GM23338 (cell line): ENCODE data around the gene STAMBP. TPM values are rescaled to one million over a fixed set of nuclear protein-coding genes. Genes with fewer than 3 reads are reported as not detected.

Experiments used
- ATAC-seq: fragments of 200-7000 bp; cut with Tn5 transposase; 3 replicates; pipeline ENCODE4 v1.9.1; 2020
- DNase-seq: peaks from one replicate; pipeline ENCODE4 v3.0.0-alpha.2; 2015; ENCODE audit warnings: low spot score
- H2AFZ ChIP-seq: fragments of 200-600 bp; sonication (generic); 2 replicates; pipeline ENCODE4 v1.8.0; 2016; ENCODE audit warnings: antibody characterized with exemption, mild to moderate bottlenecking, moderate library complexity
- H3F3A ChIP-seq: fragments of 200-600 bp; sonication (generic); replicated peaks from 2 replicates; pipeline ENCODE4 v1.8.0; 2017; ENCODE audit warnings: antibody characterized with exemption, mixed run types, low read depth
- H3K27ac ChIP-seq: fragments of 200-600 bp; sonication (generic); 2 replicates; pipeline ENCODE4 v1.6.1; 2016; ENCODE audit warnings: low read depth
- H3K27me3 ChIP-seq: fragments of 200-600 bp; sonication (generic); 2 replicates; pipeline ENCODE4 v1.8.0; 2016; ENCODE audit warnings: mild to moderate bottlenecking, mixed run types, moderate library complexity; ENCODE audit not compliant: insufficient read depth
- H3K36me3 ChIP-seq: fragments of 200-600 bp; sonication (generic); 2 replicates; pipeline ENCODE4 v1.8.0; 2016; ENCODE audit warnings: mild to moderate bottlenecking; ENCODE audit not compliant: insufficient read depth
- H3K4me1 ChIP-seq: fragments of 200-600 bp; sonication (generic); 2 replicates; pipeline ENCODE4 v1.8.0; 2016; ENCODE audit warnings: mild to moderate bottlenecking, moderate library complexity; ENCODE audit not compliant: insufficient read depth
- H3K4me2 ChIP-seq: fragments of 200-600 bp; sonication (generic); 2 replicates; pipeline ENCODE4 v1.7.1; 2017; ENCODE audit warnings: mixed run types
- H3K4me3 ChIP-seq: fragments of 200-600 bp; sonication (generic); 2 replicates; pipeline ENCODE4 v1.6.1; 2016; ENCODE audit warnings: mixed run types
- H3K79me2 ChIP-seq: fragments of 200-600 bp; sonication (generic); replicated peaks from 2 replicates; pipeline ENCODE4 v1.8.0; 2017; ENCODE audit warnings: mild to moderate bottlenecking; ENCODE audit not compliant: insufficient read depth
- H3K9me2 ChIP-seq: fragments of 200-600 bp; sonication (generic); 2 replicates; pipeline ENCODE4 v1.8.0; 2017; ENCODE audit not compliant: insufficient read depth
- H4K20me1 ChIP-seq: fragments of 200-600 bp; sonication (generic); replicated peaks from 2 replicates; pipeline ENCODE4 v1.8.0; 2017; ENCODE audit warnings: mild to moderate bottlenecking; ENCODE audit not compliant: insufficient read depth
- H3K27ac Mint-ChIP-seq: 2 replicates; pipeline ENCODE4 v1.8.0; 2020; ENCODE audit warnings: inconsistent platforms, mild to moderate bottlenecking, moderate library complexity, mixed read lengths
- H3K27me3 Mint-ChIP-seq: 3 replicates; pipeline ENCODE4 v1.8.0; 2022; ENCODE audit warnings: low read depth, mild to moderate bottlenecking, moderate library complexity, mixed read lengths, inconsistent platforms; ENCODE audit not compliant: insufficient read depth, poor library complexity
- H3K36me3 Mint-ChIP-seq: 3 replicates; pipeline ENCODE4 v1.8.0; 2021; ENCODE audit warnings: low read depth, mild to moderate bottlenecking, inconsistent platforms, moderate library complexity, mixed read lengths
- H3K4me1 Mint-ChIP-seq: 3 replicates; pipeline ENCODE4 v1.8.0; 2020; ENCODE audit warnings: mild to moderate bottlenecking, inconsistent platforms, mixed read lengths
- H3K4me3 Mint-ChIP-seq: 3 replicates; pipeline ENCODE4 v1.8.0; 2021; ENCODE audit warnings: moderate library complexity, mild to moderate bottlenecking, inconsistent platforms, mixed read lengths
- H3K9me3 Mint-ChIP-seq: 3 replicates; pipeline ENCODE4 v1.8.0; 2020; ENCODE audit warnings: moderate library complexity, mild to moderate bottlenecking, inconsistent platforms, mixed read lengths
- CREB1 ChIP-seq: fragments of 250-450 bp; sonication (Bioruptor Pico); IDR thresholded peaks from 2 replicates; pipeline ENCODE4 v1.5.0; 2020; ENCODE audit warnings: low read depth, mild to moderate bottlenecking, moderate library complexity
- CTCF ChIP-seq, 2 experiments: fragments of 200-600 bp in 1 of 2; sonication (generic) in 1 of 2; conservative IDR thresholded peaks; 2 replicates each; pipeline versions ENCODE4 v1.5.1 to v1.6.1; 2016 to 2017; ENCODE audit warnings: antibody characterized with exemption in 2 of 2, low read depth in 2 of 2, mild to moderate bottlenecking in 2 of 2, moderate library complexity in 1 of 2
- EZH2 ChIP-seq: fragments of 200-600 bp; sonication (generic); IDR thresholded peaks from one replicate; pipeline ENCODE4 v1.8.0; 2017; ENCODE audit warnings: antibody characterized with exemption, mild to moderate bottlenecking, low read depth; ENCODE audit not compliant: unreplicated experiment
- EZH2phosphoT487 ChIP-seq: fragments of 200-600 bp; sonication (generic); IDR thresholded peaks from one replicate; pipeline ENCODE4 v1.8.1; 2018; ENCODE audit warnings: antibody characterized with exemption; ENCODE audit not compliant: unreplicated experiment
- JUNB ChIP-seq: IDR thresholded peaks from one replicate; pipeline ENCODE4 v1.6.1; 2016; ENCODE audit warnings: antibody characterized with exemption; ENCODE audit not compliant: unreplicated experiment
- NANOG ChIP-seq: IDR thresholded peaks from 2 replicates; pipeline ENCODE4 v1.6.1; 2016; ENCODE audit warnings: antibody characterized with exemption, borderline replicate concordance
- POLR2AphosphoS5 ChIP-seq: IDR thresholded peaks from 2 replicates; pipeline ENCODE4 v1.6.1; 2016; ENCODE audit warnings: antibody characterized with exemption, low read depth
- REST ChIP-seq: IDR thresholded peaks from one replicate; pipeline ENCODE4 v1.6.1; 2018; ENCODE audit warnings: antibody characterized with exemption; ENCODE audit not compliant: unreplicated experiment
- ZNF114 ChIP-seq: fragments of 250-450 bp; sonication (Bioruptor Pico); IDR thresholded peaks from 2 replicates; pipeline ENCODE4 v1.5.0; 2020; ENCODE audit warnings: mild to moderate bottlenecking, moderate library complexity
- ZNF331 ChIP-seq: fragments of 250-450 bp; sonication (Bioruptor Pico); IDR thresholded peaks from 2 replicates; pipeline ENCODE4 v1.5.0; 2020; ENCODE audit warnings: low read depth, mild to moderate bottlenecking, moderate library complexity
- polyA plus RNA-seq: library from polyadenylated mRNA; unstranded; fragments of >200 nt; fragmentation: Nextera tagmentation; extraction: Ambion mirVana; gene quantifications from 2 replicates; pipeline ENCODE4 v1.2.1, GENCODE V29; 2016
- total RNA-seq: library from RNA; depleted of rRNA; stranded (reverse); fragments of >200 nt; shearing (Covaris generic); gene quantifications from 2 replicates; pipeline ENCODE4 v1.2.3, GENCODE V29; 2014

The STAMBP gene
- total and polyA plus RNA-seq, 2 experiments from 2014 or later, result 33.9 to 106 TPM

GRCh38 chr2:73904952-73905351 lies 76.2 kb downstream of the STAMBP start:
- Histone ChIP-seq H3K9me2 (no peaks in the 10 kb centered on the region), H4K20me1 (no peaks in the 10 kb centered on the region), H2AFZ (no peak overlapping the region), H3K27me3 (no peaks in the 10 kb centered on the region), H3K36me3 (no peaks in the 10 kb centered on the region), H3F3A (no peaks in the 10 kb centered on the region), H3K27ac (no peak overlapping the region), H3K4me2 (no peak overlapping the region), H3K79me2 (no peaks in the 10 kb centered on the region), H3K4me1 (0 out of 2 replicates have a peak, but pooled peaks cover 3% of the 10 kb centered on the region), H3K4me3 (no peak overlapping the region)
- peaks cover 11% of the 10 kb centered on the region for H3K4me1 Mint-ChIP-seq
- DNase-seq (no peak), ATAC-seq (no peak)
- H3K36me3 Mint-ChIP-seq, result no peaks in the 10 kb centered on the region
- TF ChIP-seq POLR2AphosphoS5 (no peak), ZNF114 (CRISPR knock-in tag) (no peak)
- no peaks in the 10 kb centered on the region for H3K9me3 Mint-ChIP-seq
- H3K27me3 Mint-ChIP-seq, result no peaks in the 10 kb centered on the region
- H3K4me3 Mint-ChIP-seq, result no peak overlapping the region
- H3K27ac Mint-ChIP-seq, result no peak overlapping the region

- no peaks in the 10 kb centered on the region for H3K9me2 ChIP-seq
- no peaks in the 10 kb centered on the region for H3F3A ChIP-seq
- H3K36me3 ChIP-seq, result no peaks in the 10 kb centered on the region
- no peak for ATAC-seq
- H3K27ac Mint-ChIP-seq, result no peak overlapping the region
- H3K4me1 Mint-ChIP-seq, result peaks cover 6% of the 10 kb centered on the region
- no peaks in the 10 kb centered on the region for H3K27me3 Mint-ChIP-seq
- H4K20me1 ChIP-seq, result no peaks in the 10 kb centered on the region
- no peaks in the 10 kb centered on the region for H3K27me3 ChIP-seq
- H3K4me3 Mint-ChIP-seq, result no peak overlapping the region
- DNase-seq, result no peak
- no peaks in the 10 kb centered on the region for H3K9me3 Mint-ChIP-seq
- H3K4me1 ChIP-seq, result 0 out of 2 replicates have a peak, but pooled peaks cover 3% of the 10 kb centered on the region
- H3K36me3 Mint-ChIP-seq, result no peaks in the 10 kb centered on the region
- H3K4me2 ChIP-seq, result no peak overlapping the region
- H3K4me3 ChIP-seq, result no peak overlapping the region
- no peak overlapping the region for H3K27ac ChIP-seq
- no peaks in the 10 kb centered on the region for H3K79me2 ChIP-seq
- H2AFZ ChIP-seq, result peak overlapping the region; percentile 77; the same call in 1 of the 2 replicates
- TF ChIP-seq CTCF (conservative IDR thresholded peaks at IDR 0.05; ENCODE audit: low read depth in 2 of 2) (no peak), REST (no peak), CREB1 (CRISPR knock-in tag) (no peak), POLR2AphosphoS5 (no peak), EZH2 (no peak), NANOG (no peak), ZNF114 (CRISPR knock-in tag) (no peak), ZNF331 (CRISPR knock-in tag) (no peak), EZH2phosphoT487 (no peak), JUNB (no peak)
Measured at GRCh38 chr2:73906847-73907505, 78.2 kb downstream of the STAMBP start.
